HG03469 (cell line): ENCODE measurements around the gene RAB17.
"Not testable (repeated sequence)": the region's sequence is repeated elsewhere in the genome, so short reads cannot be mapped to it uniquely, and the experiment has no call there.

Experiments
- ATAC-seq: cut with Tn5 transposase; IDR thresholded peaks from one replicate; pipeline ENCODE4 v1.9.1; 2021; ENCODE audit warnings: mild to moderate bottlenecking, moderate library complexity, moderate number of reproducible peaks; ENCODE audit not compliant: unreplicated experiment

Gene RAB17

DNA sequence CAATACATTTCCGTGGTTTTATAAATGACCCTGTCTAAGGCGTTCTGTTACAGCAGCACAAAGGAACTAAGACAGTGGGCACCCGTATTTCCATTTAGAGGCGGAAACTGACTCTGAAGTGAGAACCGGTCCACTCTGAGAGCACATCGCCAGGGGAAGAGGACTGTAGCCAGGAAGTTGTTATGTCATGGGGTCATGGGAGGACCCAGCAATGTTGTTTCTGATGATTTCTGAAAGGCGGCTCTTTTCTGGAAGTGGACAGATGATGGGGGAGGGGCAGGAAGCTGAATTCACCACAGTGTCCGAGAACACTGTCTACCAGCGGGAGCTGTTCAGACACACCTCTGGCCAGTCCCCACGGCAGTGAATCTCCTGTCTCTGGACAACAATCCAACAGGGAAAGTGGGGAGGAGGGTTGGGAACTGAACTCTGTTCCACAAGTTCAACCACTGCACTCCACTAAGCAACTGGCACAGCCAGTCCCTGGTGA, 34.7 kb upstream of the RAB17 start:
- ATAC-seq = no peak

DNA sequence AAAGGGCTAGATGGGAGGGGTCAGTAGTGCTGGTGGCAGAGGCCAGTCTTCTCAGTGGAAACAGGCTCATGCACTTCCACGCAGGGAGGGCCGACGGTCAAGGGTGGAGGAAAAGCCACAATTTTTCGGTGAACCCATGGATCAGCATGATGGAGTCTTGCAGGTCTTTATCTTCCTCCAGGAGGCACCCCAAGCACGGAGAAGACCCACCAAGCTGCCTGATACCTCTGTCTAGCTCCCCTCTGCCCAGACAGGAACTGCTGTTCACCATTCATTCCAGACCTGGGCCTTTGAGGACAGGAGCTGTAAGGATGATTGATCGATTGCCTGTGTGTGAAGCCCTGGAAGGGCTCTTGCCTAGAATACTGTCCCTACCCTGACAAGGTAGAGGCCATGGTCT, 34.0 kb upstream of the RAB17 start:
- ATAC-seq = no peak

DNA sequence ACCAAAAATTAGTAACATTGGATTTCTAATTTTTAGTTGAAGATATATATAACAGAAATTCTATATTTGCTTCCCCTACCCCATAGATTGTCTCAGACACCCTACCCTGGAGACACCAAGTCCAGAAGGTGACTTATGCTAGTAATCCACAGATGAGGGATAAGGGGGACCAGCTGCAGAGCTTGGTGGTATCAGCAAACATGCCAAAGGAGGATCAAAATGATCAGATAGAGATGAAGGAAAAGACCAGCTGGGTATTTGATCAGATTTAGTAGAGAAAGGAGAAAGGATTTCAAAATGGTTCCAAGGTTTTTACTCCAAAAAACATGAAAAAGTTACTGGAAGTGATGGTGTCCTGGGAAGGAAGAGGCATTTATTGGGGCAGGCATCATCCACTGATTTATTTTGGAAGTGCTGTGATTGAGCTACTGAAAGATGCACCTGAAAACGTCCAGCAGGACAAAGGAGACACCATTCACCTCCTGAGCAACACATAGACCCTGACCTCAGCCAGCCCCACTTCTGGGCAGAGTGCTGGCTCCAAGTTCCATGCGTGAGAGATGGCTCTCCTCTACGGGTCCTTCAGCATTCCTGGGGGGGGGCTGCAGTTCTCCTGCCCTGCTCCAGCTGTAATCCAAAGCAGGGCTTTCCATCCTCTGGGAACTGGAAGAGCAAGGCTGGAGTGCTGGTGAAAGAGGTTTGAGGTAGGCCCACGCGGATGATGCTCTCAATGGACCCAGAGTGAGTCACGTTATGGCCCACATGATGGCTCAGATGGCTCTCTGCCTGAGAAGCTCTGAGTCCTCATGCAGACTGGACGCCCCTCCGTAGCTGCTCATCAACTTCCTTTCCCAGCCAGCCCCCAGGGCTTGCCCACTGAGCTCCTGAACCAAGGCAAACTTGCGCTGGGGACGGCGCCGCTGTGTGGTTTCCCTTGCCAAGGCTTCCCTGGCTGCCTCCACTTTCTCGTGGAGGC, 33.2 kb upstream of the RAB17 start:
- no peak for ATAC-seq

DNA sequence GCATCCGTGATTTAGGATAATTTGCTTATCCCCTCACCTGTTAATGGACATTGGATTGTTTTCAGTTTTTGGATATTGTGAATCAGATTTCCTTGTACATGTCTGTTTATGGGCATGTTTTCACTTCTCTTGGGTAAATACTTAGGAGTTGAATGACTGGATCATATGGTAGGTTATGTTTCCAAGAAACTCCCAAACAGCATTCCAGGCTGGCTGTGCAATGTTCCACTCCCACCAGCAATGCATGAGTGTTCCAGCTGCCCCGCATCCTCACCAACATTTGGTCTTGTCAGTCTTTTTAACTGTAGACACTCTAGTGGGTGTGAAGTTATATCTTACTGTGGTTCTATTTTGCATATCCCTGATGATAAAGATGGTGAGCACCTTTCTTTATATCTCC, 27.9 kb upstream of the RAB17 start:
- no peak for ATAC-seq

DNA sequence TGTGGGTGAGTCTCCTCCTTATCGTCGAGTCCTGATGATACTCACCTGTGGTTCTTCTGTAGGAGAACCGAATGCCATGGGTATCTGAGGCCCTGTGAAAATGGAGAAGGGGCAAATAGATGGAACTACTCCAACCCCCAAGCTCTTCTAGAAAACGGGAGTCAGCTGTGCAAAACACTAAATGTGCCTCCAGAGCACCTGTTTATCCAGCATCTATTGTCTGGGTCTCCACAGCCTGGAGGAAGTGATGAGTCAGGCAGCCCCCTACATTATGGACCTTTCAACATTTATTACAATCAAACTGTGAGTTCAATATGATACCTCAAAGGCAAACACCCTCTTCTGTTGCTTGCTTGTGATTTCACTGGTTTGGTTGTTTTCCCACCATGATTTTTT, 27.1 kb upstream of the RAB17 start:
- no peak for ATAC-seq

DNA sequence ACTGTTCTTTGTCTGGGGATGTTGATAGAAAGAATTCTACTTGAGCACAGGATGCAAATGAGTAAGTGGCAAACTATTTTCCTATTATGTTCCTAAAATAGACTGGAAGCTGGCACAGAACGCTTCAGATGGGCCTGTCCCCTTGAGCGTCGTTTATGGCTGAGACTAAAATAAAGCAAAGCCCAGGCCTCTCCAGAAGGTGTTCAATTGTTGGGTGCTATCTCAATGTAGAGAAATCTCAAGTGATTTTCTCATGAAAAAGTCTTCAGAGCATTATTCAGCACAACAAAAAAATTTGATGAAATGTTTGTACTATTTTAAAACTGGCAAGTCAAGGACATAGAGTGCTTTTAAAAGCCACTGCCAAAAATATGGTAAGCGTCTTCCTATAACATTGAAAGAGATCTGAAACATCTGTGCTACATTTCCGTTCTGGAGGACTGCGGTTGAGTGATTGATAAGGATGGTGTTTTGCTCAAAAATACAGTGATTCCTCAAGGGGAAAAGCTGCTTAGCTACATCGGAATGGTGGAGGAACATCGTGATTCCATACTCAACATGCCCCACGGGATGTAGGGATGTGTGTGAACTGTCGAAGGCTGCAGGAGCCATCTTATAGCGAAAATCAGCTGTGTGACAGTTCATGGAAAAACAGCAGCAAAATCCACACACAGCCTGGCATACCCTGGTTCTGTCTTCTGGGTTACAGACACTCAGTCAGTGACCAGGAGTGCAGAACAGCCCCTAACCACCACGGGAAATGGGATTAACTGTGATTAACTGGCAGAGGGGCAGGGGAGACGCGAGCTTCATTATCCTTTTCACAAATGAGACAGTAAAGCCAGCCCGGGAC, 26.4 kb upstream of the RAB17 start:
- ATAC-seq = no peak

DNA sequence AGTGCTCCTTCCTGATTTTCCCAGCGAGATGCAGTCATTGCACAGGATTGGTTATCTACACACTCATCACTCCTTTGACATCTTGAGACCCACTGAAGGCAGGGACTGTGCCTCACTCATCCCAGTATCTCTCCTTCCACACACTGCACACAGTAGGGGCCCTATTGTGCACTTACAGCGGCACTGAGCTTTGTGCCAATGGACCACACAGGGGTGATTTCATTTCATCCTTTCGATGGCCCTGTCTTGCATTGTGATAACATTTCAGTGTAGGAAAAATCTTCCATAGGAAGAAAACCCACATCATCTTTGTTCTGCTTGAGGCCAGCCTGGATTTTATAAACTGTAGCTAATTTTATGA, 25.8 kb upstream of the RAB17 start:
- ATAC-seq = no peak

DNA sequence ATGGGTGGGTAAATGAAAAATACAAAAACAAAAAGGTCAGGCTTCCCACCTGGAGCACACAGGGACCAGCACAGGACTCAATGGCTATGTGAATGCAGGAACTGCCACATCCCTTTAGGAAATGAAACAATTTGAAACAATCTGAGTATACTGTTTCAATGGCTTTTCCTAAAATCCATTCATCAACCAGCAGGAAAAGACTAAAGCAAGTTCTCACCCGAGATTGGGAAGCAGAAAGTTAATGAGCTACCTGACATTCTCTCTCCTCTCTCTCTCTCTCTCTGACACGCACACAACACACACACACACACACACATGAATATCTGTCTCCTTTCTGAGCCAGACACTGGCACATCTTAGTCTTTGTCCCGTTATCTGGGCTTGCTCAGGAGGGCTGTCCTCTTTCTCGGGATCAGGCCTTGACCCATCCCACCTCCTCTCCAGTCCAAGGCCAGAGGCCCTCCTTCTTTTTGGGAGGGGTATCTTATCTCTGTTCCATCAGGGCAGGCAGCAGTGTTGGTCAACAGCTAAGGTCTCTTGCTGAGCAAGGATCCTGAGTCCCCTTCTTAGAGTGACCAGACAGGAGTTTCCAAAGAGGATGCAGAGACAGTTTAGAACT, 25.2 kb upstream of the RAB17 start:
- ATAC-seq = no peak

DNA sequence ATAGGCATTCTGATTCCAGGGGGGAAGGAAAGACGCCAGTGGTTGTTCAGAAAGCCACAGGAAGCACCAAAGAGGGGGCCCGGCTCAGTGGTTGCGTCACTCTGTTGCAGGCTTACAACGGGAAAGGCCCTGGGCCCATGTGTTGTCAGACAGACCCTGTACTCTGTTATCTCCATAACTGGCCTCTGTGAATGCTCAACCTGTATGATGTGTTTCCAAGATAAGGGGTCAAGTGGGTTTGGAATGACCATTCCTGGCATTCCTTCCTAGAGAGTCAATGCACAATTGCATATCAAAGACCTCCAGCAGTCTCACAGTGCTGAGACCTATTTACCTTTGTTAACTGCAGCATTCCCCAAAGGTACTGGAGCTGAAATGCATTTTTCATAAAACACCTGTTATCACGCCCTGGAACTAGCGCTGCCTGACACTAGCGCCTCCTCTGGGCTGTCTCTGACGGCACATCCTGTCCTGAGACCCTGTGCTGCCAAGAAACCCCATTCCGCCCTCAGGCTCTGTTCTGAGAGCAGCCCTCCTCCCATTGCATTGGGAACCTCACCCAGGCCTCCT, 23.7 kb upstream of the RAB17 start:
- no peak for ATAC-seq

DNA sequence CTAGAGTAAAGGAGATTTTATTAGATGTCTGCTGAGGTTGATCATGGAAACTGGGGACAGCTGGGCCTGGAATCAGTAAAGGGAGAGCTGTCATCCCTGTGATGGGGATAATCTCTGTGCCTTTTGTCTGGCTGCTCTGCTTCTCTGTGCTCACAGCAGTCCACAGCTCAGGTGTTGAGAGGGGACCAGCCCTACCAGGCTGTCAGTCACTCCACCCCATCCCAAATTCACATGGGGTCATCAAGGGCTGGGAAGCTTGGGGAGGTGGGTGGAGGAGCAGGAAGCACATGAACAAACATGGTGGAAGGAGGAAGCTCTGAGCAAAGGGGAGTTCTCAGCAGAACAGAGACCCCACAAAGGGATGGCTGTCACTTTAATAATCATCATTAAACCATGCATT, 23.1 kb upstream of the RAB17 start:
- no peak for ATAC-seq

DNA sequence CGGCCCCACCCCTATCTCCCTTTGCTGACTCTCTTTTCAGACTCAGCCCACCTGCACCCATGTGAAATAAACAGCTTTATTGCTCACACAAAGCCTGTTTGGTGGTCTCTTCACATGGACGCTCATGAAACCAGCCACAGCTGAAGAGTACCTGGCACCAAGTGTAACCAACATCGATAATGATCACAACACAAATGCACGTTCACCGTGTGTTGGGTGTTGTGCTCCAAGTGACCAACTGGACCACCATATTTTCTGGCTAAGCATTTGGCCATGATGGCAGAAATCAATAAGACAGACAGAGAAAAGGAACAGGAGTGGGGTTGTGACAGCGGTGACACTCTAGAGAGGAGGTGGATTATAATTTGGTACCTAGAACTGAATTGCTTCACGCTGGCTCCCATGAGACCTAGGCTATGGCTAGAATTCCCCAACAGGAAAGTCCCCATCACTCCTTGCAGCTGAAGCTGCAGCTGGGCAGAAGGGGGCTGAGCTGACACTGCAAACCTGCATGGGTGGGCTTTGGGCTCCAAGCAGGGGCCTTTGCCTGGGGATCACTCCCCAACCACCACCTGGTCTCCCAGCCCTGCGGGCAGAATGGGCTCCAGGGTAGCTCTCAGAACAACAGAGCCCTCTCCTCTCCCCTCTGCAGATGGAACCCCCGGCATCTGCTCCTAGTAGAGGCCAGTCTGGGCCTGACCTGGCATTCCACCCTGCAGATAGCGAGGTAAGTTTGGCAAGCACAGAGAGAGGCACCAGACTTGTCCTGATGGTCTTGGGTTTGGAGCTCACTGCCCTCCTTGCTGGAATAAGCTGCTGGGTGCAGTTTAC, 22.2 kb upstream of the RAB17 start:
- no peak for ATAC-seq

DNA sequence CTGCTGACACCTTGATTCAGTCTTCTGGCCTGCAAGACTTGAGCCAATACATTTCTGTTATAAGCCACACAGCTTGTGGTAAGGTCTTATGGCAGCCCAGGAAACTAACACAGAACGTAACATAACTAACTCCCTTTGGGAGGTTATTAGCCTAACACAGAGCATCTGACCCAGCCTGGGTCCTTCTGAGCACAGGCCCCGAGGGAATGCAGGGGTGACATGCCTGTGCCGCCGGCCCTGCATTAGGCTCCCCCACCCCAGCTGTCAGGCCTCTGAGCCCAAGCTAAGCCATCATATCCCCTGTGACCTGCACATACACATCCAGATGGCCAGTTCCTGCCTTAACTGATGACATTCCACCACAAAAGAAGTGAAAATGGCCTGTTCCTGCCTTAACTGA, 16.0 kb upstream of the RAB17 start:
- ATAC-seq = not testable (repeated sequence)

DNA sequence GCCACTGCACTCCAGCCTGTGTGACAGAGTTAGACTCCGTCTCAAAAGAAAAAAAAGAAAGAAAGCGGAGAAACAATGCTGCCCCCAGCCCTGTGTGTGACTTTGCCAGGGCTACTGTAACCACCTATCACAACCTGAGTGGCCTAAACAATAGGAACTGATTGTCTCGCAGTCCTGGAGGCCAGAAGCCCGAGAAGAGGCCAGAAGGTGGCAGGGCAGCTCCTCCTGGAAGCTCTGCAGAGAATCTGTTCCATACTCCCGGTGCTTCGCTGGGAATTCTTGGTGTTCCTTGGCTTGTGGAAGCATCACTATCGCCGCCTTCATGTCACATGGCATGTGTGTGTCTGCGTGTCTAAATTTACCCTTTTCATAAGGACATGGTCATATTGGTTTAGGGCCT, 14.4 kb upstream of the RAB17 start:
- ATAC-seq = no peak

DNA sequence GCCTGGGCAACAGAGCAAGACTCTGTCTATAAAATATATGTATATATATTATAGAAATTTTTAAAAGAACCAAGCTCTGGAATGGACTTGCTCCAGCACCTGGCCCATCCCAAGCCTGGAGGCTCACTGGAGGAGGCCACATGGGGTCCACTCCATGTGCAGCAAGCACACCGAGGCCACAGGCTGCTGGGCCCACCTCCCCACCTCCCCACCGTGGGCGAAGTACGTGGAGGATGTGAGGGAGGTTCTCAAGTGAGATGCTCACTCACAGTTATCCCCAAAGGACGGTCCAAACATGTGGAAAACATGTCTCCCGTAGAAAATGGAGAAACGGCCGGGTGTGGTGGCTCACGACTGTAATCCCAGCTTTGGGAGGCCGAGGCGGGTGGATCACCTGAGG, 13.9 kb upstream of the RAB17 start:
- ATAC-seq = no peak

DNA sequence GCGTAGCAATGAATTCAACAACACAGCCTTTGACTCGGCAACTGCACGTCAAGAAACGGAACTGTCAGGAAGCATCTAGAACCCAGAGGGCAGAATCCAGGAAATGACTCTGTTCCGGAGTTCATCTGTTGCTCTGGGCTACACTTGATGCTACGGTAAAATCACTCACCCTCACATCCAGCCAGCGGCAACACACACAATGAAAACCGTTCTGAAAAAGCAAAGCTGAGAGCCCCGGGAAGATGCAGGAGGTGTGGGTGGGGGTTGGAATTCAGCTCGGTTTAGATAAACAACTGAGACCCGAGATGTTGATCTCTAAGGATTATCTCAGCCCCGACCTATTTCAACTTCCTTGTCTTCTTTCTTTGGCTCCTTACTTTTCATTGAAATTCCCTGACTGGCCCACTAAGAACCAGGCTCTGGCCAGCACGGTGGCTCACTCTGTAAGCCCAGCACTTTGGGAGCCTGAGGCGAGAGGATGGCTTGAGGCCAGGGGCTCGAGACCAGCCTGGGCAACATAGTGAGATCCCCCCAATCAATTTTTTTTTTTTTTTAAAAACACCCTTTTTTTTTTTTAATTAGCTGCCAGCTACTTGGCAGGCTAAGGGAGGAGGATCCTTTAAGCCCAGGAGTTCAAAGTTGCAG, 13.3 kb upstream of the RAB17 start:
- peak; percentile 70 for ATAC-seq

DNA sequence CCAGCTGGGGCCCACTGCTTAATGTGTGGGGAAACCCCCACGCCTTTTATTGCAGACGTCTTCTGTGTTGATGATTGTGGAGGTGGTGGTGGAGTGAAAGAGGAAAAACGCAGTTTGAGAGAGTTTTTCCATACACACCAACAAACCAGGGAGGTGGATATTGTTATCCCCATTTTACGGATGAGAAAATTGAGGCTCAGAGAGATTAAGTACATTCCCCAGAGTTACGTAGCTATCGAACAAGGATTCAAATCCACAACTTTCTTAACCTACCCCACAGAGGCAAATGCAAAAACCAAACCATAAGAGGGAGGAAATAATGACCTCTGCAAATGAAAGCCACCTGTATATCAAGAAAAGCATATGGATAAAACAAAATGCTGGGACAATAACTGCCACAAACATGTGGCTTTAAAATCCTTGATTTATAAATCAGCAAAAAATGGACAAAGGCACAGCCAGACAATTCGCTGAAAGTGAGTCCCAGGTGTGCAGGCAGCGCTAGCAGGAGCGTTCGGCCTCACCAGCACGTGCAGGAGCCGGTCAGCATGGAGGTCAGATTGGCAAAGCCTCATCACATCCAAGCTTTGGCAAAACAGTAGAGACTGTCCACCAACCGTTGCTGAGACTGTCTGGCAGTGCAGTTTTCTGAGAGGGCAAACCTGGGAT, 12.6 kb upstream of the RAB17 start:
- no peak for ATAC-seq

DNA sequence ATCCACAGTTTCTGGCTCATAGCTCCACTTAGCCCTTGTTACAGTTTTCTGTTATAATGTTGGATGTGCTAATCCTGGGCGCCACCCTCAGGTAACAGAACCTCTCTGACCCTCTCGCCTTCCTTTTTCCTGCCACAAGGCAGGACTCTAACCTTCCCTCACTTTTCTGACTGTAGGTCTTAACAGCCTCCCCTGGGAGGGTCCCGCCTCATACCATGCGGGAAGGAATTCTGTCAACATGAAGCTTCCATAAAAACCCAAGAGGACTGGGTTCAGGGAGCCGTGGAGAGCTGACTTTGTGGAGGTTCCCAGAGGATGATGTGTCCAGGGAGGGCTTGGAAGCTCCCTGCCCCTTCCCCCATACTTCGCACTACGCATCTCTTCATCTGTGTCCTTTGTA, 11.9 kb upstream of the RAB17 start:
- ATAC-seq = no peak

DNA sequence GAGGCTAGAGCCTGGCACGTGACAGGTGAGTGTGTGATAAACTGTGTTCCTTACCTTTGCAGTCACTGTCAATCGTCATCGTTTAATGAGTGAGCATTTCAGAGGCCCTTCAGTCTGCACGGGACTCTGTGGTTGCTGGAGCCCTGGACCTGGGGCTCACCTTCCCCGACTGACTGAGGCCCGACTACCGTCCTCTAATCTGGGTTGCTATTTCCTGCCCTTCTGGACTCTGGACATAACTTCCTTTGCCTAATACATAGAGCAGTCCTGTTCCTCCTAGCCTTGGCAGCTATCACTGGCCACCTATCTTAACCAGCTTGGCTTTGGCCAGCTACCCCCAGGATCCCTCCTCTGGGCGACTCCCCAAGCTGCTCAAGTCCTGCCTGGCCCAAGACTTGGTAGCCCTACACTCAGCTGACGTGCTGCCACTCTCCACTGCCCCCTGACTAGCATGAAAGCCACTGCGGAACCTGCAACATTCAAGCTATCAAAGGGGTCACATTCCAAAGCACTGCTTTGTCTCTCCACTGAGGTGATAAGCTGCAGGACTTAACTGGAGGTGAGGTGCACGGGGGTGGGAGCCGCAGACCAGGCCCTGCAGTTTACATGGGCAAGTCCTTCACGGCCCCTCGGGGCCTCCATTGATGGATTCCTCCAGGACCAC, 11.1 kb upstream of the RAB17 start:
- ATAC-seq = no peak
